GM10248 (cell line): Measurements from ENCODE around the gene TMEM256.

Source experiments
- CTCF ChIA-PET: fragments of 300-600 bp; sonication (Branson Sonifier 250); formaldehyde crosslinking; extraction: SDS; loops from one replicate; lab custom pipeline; 2021; ENCODE audit warnings: antibody characterized with exemption; lab: Yijun Ruan, JAX
- POLR2A ChIA-PET: fragments of 350-650 bp; sonication (Branson Sonifier 250); formaldehyde crosslinking; extraction: SDS; loops from one replicate; lab custom pipeline; 2020; ENCODE audit warnings: antibody characterized with exemption; lab: Yijun Ruan, JAX
- DNase-seq: peaks from one replicate; pipeline ENCODE4 v3.0.0; 2012; ENCODE audit errors: extremely low spot score
- CTCF ChIP-seq: IDR thresholded peaks from 2 replicates; pipeline ENCODE4 v1.5.1; 2012; ENCODE audit warnings: mild to moderate bottlenecking, low read depth; ENCODE audit errors: extremely low read depth, missing control alignments, control extremely low read depth

The TMEM256 gene

GRCh38 chr17:7442142-7442541 lies 38.2 kb upstream of the TMEM256 start:
- no peak for DNase-seq
- TF ChIP-seq CTCF = no peak
- POLR2A ChIA-PET = no interaction called here
- CTCF ChIA-PET = interaction anchor here (1.1 to 4.5 kb wide), 5 partner anchors 13 to 118 kb away, joined by 3 to 20 read pairs (median 9); partner anchors contain the start of genes SENP3 and TMEM95

- no peak for DNase-seq
- no peak for TF ChIP-seq CTCF
- ChIA-PET CTCF (interaction anchor here (0.9 to 4.5 kb wide), 10 partner anchors 11 to 119 kb away, joined by 3 to 20 read pairs (median 5); partner anchors contain the start of genes SENP3, SPEM1 and TMEM95), POLR2A (interaction anchor here (0.6 to 2.1 kb wide), 3 partner anchors 9 to 46 kb away, joined by 3 to 12 read pairs (median 4); partner anchors contain the start of gene POLR2A)
Observed at GRCh38 chr17:7441266-7441665, 37.4 kb upstream of the TMEM256 start.

- TF ChIP-seq CTCF = no peak
- POLR2A ChIA-PET = interaction anchor here (0.6 to 2.1 kb wide), 5 partner anchors 8 to 45 kb away, joined by 3 to 12 read pairs (median 5); partner anchors contain the start of gene POLR2A
- DNase-seq = peak; percentile 78
- CTCF ChIA-PET = interaction anchor here (0.9 to 4.5 kb wide), 10 partner anchors 11 to 120 kb away, joined by 3 to 20 read pairs (median 5); partner anchors contain the start of genes SENP3, SPEM1 and TMEM95
Observed at GRCh38 chr17:7440834-7441195, 36.9 kb upstream of the TMEM256 start.

- no peak for TF ChIP-seq CTCF
- POLR2A ChIA-PET = interaction anchor here (0.9 to 2.1 kb wide), 4 partner anchors 10 to 45 kb away, joined by 4 to 12 read pairs (median 6); partner anchors contain the start of gene POLR2A
- CTCF ChIA-PET = interaction anchor here (0.9 to 4.5 kb wide), 8 partner anchors 12 to 120 kb away, joined by 3 to 20 read pairs (median 3); partner anchors contain the start of genes SENP3, SPEM1 and SPEM2
- peak; percentile 76 for DNase-seq
Observed at GRCh38 chr17:7440113-7440833, 36.4 kb upstream of the TMEM256 start.

GRCh38 chr17:7439462-7440112 lies 35.7 kb upstream of the TMEM256 start, which contains the start of gene FGF11:
Gene FGF11 (plus strand): TSS chr17:7439512. CDS start chr17:7439621, 109 bp downstream.
- POLR2A ChIA-PET = interaction anchor here (0.9 to 2.1 kb wide), 3 partner anchors 9 to 45 kb away, joined by 4 to 12 read pairs (median 7); partner anchors contain the start of gene POLR2A

More at GRCh38 chr17:7439462-7440112, 35.7 kb upstream of the TMEM256 start, which contains the start of gene FGF11:
- DNase-seq = no peak
- CTCF ChIA-PET = interaction anchor here (1.2 to 4.5 kb wide), 5 partner anchors 13 to 121 kb away, joined by 3 to 20 read pairs (median 7); partner anchors contain the start of genes SENP3 and SPEM2
- no peak for TF ChIP-seq CTCF
